HL-60 (cell line): Measurements from ENCODE around the gene NUDT3.

Experiments
- DNase-seq, 2 experiments: peaks; one replicate each; pipeline ENCODE4 v3.0.0-alpha.2; 2010 to 2020; ENCODE audit warnings: low read depth in 1 of 2, low spot score in 1 of 2
- H3K27ac ChIP-seq: fragments of 250-450 bp; sonication (Bioruptor Pico); replicated peaks from 2 replicates; pipeline ENCODE4 v1.5.1; 2020; ENCODE audit warnings: mild to moderate bottlenecking, moderate library complexity
- H3K27me3 ChIP-seq: fragments of 250-450 bp; sonication (Bioruptor Pico); 2 replicates; pipeline ENCODE4 v1.5.1; 2021; ENCODE audit warnings: mild to moderate bottlenecking, moderate library complexity; ENCODE audit not compliant: insufficient read depth, poor library complexity, severe bottlenecking
- H3K4me3 ChIP-seq: replicated peaks from 2 replicates; pipeline ENCODE4 v1.5.1; 2011; ENCODE audit warnings: mild to moderate bottlenecking, control low read depth, low read length; ENCODE audit not compliant: insufficient read depth
- CTCF ChIP-seq: IDR thresholded peaks from one replicate; pipeline ENCODE4 v1.5.1; 2011; ENCODE audit warnings: low read length, control low read depth, inconsistent platforms; ENCODE audit not compliant: insufficient read depth
- GABPA ChIP-seq: IDR thresholded peaks from 2 replicates; pipeline ENCODE4 v1.6.1; 2012; ENCODE audit warnings: low read depth
- POLR2AphosphoS5 ChIP-seq: IDR thresholded peaks from 2 replicates; pipeline ENCODE4 v1.6.1; 2012; ENCODE audit warnings: low read depth
- REST ChIP-seq: IDR thresholded peaks from 2 replicates; pipeline ENCODE4 v1.6.1; 2012; ENCODE audit warnings: low read depth; ENCODE audit not compliant: insufficient replicate concordance
- SPI1 ChIP-seq: IDR thresholded peaks from 2 replicates; pipeline ENCODE4 v1.6.1; 2012; ENCODE audit warnings: low read depth, mild to moderate bottlenecking, borderline replicate concordance

The NUDT3 gene

GRCh38 chr6:34423254-34423653, 30.8 kb upstream of the NUDT3 start:
- DNase-seq, result no peak
- TF ChIP-seq GABPA, result no peak
- TF ChIP-seq CTCF, result no peak
- no peak for TF ChIP-seq POLR2AphosphoS5
- no peak for TF ChIP-seq REST
- TF ChIP-seq SPI1, result no peak
- Histone ChIP-seq H3K27me3 (no peaks in the 10 kb centered on the region), H3K27ac (no peak overlapping the region), H3K4me3 (no peak overlapping the region)

- no peak for TF ChIP-seq POLR2AphosphoS5
- TF ChIP-seq GABPA, result no peak
- no peak for TF ChIP-seq SPI1
- H3K27ac ChIP-seq, result no peak overlapping the region
- DNase-seq, result no peak
- no peak overlapping the region for H3K4me3 ChIP-seq
- no peaks in the 10 kb centered on the region for H3K27me3 ChIP-seq
Observed at GRCh38 chr6:34418367-34418766, 25.9 kb upstream of the NUDT3 start.

GRCh38 chr6:34416877-34417371, 24.5 kb upstream of the NUDT3 start:
- Histone ChIP-seq H3K4me3 (no peak overlapping the region), H3K27me3 (no peaks in the 10 kb centered on the region), H3K27ac (no peak overlapping the region)
- TF ChIP-seq POLR2AphosphoS5 (peak; percentile 60), SPI1 (no peak)
- DNase-seq, result no peak

GRCh38 chr6:34414999-34415858, 22.8 kb upstream of the NUDT3 start:
- Histone ChIP-seq H3K4me3 (no peak overlapping the region), H3K27me3 (no peaks in the 10 kb centered on the region), H3K27ac (no peak overlapping the region)
- TF ChIP-seq SPI1 (no peak), CTCF (peak; percentile 49)
- DNase-seq, result peak in 1 of 2 experiments; percentile 80

GRCh38 chr6:34412643-34413214, 20.3 kb upstream of the NUDT3 start:
- no peak overlapping the region for H3K27ac ChIP-seq
- DNase-seq, result no peak
- H3K4me3 ChIP-seq, result no peak overlapping the region
- no peaks in the 10 kb centered on the region for H3K27me3 ChIP-seq
- no peak for TF ChIP-seq POLR2AphosphoS5
- no peak for TF ChIP-seq GABPA
- no peak for TF ChIP-seq REST
- no peak for TF ChIP-seq CTCF
- TF ChIP-seq SPI1, result no peak
